Esophagus (tissue), 2 donors: Measurements from ENCODE around the gene EMX2. TPM values are rescaled to one million over a fixed set of nuclear protein-coding genes. Genes with fewer than 3 reads are reported as not detected.

Source experiments
- H3K27ac ChIP-seq, 2 donors: one replicate each; pipeline ENCODE4 v1.5.1; 2013; ENCODE audit warnings: low read depth in 2 of 2, mild to moderate bottlenecking in 2 of 2, inconsistent platforms in 1 of 2, low read length in 1 of 2, moderate library complexity in 1 of 2
- H3K27me3 ChIP-seq, 2 donors: one replicate each; pipeline ENCODE4 v1.6.1; 2013; ENCODE audit warnings: low read length in 2 of 2, control low read depth in 1 of 2, mild to moderate bottlenecking in 1 of 2; ENCODE audit not compliant: insufficient read depth in 2 of 2, control insufficient read depth in 1 of 2
- H3K36me3 ChIP-seq, 2 donors: one replicate each; pipeline ENCODE4 v1.6.1; 2013; ENCODE audit warnings: low read length in 1 of 2; ENCODE audit not compliant: control insufficient read depth in 2 of 2, insufficient read depth in 2 of 2
- H3K4me1 ChIP-seq, 2 donors: one replicate each; pipeline ENCODE4 v1.6.1; 2013; ENCODE audit warnings: low read length in 1 of 2; ENCODE audit not compliant: control insufficient read depth in 2 of 2, insufficient read depth in 2 of 2
- H3K4me3 ChIP-seq, 2 donors: one replicate each; pipeline ENCODE4 v1.5.1; 2013; ENCODE audit warnings: low read length in 2 of 2, mild to moderate bottlenecking in 2 of 2, low read depth in 1 of 2, moderate library complexity in 1 of 2
- H3K9me3 ChIP-seq, 2 donors: one replicate each; pipeline ENCODE4 v1.6.1; 2013; ENCODE audit warnings: mild to moderate bottlenecking in 2 of 2, low read depth in 1 of 2, low read length in 1 of 2, moderate library complexity in 1 of 2; ENCODE audit not compliant: control insufficient read depth in 2 of 2, insufficient read depth in 1 of 2
- WGBS, 2 donors: extraction: QIAGEN DNeasy Blood & Tissue Kit; methylation state at CpG; one replicate each; pipeline ENCODE4 v1.1.7; 2013; 5-methylcytosine and 5-hydroxymethylcytosine counted together
- polyA plus RNA-seq, 2 donors: library from polyadenylated mRNA; stranded (reverse); fragments of 200-250 nt; gene quantifications; one replicate each; pipeline ENCODE4 v1.2.3, GENCODE V29; 2013
- donor health status: healthy with polysubstance abuse.
- donor health status: Bipolar disorder and iron deficiency.

Gene EMX2
- polyA plus RNA-seq, 2 donors: 0.10 to 0.15 TPM

DNA sequence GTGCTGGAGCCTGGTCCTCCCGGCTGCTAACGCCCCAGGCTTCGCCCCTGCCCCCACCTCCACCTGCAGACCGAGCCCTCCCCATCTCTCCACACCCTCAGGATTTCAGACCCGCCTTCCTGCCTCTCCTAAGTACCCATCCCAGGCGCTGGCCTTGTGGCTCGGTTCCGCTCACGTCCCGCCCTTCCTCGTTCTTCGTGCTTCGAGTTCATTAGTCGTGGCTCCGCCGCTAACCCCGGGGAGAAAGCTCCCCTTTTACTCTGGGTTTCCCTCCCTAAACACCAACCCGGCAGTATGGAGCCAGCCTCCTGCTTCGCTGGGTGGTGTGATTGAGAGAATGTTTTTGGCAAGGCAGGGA lies 11.2 kb downstream of the EMX2 start:
- H3K4me3 ChIP-seq: no peak overlapping the region
- 9 to 10% methylated on average over 16 to 19 of the region's 19 CpGs for WGBS, 2 donors

DNA sequence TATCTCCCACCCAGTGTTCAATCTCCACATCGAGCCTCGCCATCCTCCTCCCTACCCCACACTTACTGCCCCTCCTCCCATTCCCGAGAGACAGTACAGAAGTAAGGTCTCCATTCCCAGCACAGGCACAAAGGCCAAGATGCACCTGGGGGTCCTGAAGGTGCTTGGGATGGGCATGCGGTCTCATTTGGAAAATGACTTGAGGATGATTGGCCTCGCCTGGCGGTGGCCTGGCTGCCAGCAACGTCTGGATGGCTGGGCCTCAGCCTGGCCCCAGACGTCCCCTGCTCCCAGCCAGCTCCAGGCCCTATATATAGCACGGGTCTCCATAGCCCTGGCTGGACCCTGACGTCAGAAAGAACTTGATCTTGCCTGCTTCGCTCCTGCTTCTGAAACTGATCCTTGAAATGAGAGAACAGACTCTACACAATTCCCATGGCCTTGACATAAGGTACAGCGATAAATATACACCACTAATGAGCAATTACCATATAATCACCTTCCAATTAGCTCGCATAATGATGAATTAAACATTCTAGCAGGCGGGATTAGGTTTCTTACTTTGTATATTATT lies 11.8 kb downstream of the EMX2 start:
- H3K27me3 ChIP-seq: peaks cover 18 to 27% of the 10 kb centered on the region in 2 donors
- no peaks in the 10 kb centered on the region for H3K36me3 ChIP-seq
- H3K27ac ChIP-seq: no peak overlapping the region
- H3K9me3 ChIP-seq: peaks cover 0 to 3% of the 10 kb centered on the region in 2 donors
- H3K4me3 ChIP-seq: no peak overlapping the region
- peaks cover 4 to 5% of the 10 kb centered on the region in 2 donors for H3K4me1 ChIP-seq
- WGBS, 2 donors: 34 to 47% methylated on average over 14 of the region's 14 CpGs

More for the DNA sequence above, 11.2 kb downstream of the EMX2 start:
- H3K4me1 ChIP-seq: peaks cover 4 to 5% of the 10 kb centered on the region in 2 donors
- no peak overlapping the region for H3K27ac ChIP-seq
- no peaks in the 10 kb centered on the region for H3K36me3 ChIP-seq
- H3K27me3 ChIP-seq: peaks cover 18 to 32% of the 10 kb centered on the region in 2 donors
- H3K9me3 ChIP-seq: peaks cover 0 to 3% of the 10 kb centered on the region in 2 donors

DNA sequence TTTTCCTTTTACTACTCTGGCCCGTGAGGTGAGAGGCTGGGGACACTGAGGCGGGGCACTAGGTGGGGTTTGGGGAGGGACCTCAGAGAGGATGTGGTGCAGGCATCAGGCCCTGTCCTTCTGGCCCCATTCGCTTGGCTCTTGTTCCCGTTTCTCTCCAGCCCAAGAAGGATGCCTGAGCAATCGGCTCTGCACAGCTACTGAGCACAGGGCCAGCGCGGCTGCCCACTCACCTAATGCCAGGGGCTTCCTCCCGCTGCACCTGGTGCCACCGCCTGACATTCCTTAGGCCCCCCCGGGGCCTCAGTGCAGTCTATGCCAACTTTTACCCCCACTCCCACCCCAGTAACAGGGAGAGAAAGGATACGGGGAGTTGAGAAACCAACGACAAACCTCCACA lies 12.5 kb downstream of the EMX2 start:
- 62 to 64% methylated on average over 12 of the region's 12 CpGs for WGBS, 2 donors
- H3K27me3 ChIP-seq: peaks cover 18 to 26% of the 10 kb centered on the region in 2 donors

DNA sequence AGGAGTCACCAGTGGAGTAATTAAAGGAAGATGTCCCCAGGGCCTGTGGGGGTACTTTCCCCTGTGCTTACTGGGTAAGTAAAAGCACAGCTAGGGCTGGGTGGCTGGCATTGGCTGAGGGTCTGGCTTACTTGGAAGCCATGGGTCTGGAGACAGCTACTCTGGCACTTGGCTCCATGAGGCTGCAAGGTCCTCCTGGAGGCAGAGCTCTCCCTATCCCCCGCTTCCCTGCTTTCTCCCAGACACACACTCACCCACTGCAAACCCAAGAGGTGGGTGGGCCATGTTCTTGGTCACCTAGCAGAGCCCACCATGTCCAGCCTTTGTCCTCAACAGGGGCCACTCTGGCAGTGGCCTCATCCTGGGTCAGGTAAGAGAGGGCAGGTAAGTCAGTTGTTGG lies 13.3 kb downstream of the EMX2 start:
- Histone ChIP-seq H3K4me3 (no peak overlapping the region), H3K9me3 (peaks cover 0 to 3% of the 10 kb centered on the region in 2 donors), H3K36me3 (no peaks in the 10 kb centered on the region), H3K4me1 (peaks cover 4 to 5% of the 10 kb centered on the region in 2 donors), H3K27ac (no peak overlapping the region), H3K27me3 (peaks cover 18 to 23% of the 10 kb centered on the region in 2 donors)
- 78 to 88% methylated on average over 1 of the region's 1 CpG for WGBS, 2 donors

More for the DNA sequence above, 12.5 kb downstream of the EMX2 start:
- Histone ChIP-seq H3K4me1 (peaks cover 4 to 5% of the 10 kb centered on the region in 2 donors), H3K4me3 (no peak overlapping the region), H3K9me3 (peaks cover 0 to 3% of the 10 kb centered on the region in 2 donors), H3K36me3 (no peaks in the 10 kb centered on the region), H3K27ac (no peak overlapping the region)

DNA sequence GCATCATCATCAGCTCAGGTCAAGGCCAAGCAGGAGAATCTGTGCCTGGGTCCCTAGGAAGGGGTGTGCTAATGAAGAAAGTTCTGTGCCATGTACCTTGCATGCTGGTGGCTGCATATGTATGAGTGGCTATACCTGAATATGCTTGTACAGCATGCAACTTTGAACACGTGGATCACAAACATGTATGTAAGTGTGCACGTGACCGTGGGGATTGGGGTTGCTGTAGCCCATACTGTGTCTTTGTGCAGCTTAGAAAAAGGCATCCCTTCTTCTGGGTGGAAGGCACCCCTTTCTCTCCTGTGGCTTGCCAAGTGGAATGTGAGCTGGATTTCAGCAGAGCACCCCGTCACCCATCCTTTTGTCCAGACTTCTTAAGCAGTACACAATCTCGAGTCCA lies 13.8 kb downstream of the EMX2 start:
- Histone ChIP-seq H3K27me3 (peaks cover 18 to 20% of the 10 kb centered on the region in 2 donors), H3K4me1 (peaks cover 4 to 5% of the 10 kb centered on the region in 2 donors), H3K9me3 (peaks cover 0 to 3% of the 10 kb centered on the region in 2 donors), H3K4me3 (no peak overlapping the region), H3K27ac (no peak overlapping the region), H3K36me3 (no peaks in the 10 kb centered on the region)
- WGBS, 2 donors: 71 to 87% methylated on average over 5 of the region's 5 CpGs

DNA sequence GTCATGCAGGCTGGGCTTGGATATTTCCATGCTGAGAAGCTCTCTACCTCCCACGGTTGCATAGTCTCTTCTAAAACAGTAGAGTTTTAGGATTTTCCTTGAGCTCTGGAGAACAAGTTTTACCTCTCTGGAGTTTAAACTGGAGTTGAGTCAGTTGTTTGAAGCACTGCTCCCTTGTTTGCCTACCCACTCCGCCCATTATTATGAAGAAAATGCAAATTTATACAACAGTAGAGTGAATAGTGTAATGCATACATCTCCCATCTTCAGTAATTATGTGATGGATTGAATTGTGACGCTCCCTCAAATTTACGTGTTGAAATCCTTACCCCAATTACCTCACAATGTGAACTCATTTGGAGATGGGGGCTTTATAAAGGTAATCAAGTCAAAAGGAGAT lies 17.2 kb downstream of the EMX2 start:
- WGBS, 2 donors: 67 to 75% methylated on average over 4 of the region's 4 CpGs
- H3K9me3 ChIP-seq: no peaks in the 10 kb centered on the region
- H3K4me1 ChIP-seq: no peaks in the 10 kb centered on the region
- no peak overlapping the region for H3K4me3 ChIP-seq
- no peak overlapping the region for H3K27ac ChIP-seq
- H3K27me3 ChIP-seq: peaks cover 0 to 4% of the 10 kb centered on the region in 2 donors
- H3K36me3 ChIP-seq: no peaks in the 10 kb centered on the region

DNA sequence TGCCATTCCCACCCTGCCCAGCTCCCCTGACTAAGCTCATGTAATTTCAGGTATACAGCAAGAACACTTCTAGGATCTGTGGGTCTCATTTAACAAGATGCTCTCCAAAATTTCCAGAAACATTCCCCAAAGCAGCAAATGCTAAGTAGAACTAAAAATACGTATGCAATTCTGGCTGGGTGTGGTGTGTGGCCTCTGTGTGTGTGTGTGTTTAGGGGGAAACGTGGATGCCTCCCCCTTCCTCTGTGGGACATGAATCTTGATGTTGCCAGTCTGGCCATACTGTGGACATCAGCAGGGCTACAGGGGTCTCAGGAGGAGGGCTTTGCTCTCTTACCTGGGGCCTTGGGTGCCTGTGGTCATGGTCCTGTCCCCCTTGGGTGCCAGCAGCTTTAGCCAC lies 18.4 kb downstream of the EMX2 start:
- H3K27me3 ChIP-seq: peaks cover 0 to 3% of the 10 kb centered on the region in 2 donors
- no peak overlapping the region for H3K4me3 ChIP-seq
- no peak overlapping the region for H3K27ac ChIP-seq
- WGBS, 2 donors: 71 to 83% methylated on average over 2 of the region's 2 CpGs
- H3K4me1 ChIP-seq: no peaks in the 10 kb centered on the region
- no peaks in the 10 kb centered on the region for H3K36me3 ChIP-seq
- no peaks in the 10 kb centered on the region for H3K9me3 ChIP-seq

DNA sequence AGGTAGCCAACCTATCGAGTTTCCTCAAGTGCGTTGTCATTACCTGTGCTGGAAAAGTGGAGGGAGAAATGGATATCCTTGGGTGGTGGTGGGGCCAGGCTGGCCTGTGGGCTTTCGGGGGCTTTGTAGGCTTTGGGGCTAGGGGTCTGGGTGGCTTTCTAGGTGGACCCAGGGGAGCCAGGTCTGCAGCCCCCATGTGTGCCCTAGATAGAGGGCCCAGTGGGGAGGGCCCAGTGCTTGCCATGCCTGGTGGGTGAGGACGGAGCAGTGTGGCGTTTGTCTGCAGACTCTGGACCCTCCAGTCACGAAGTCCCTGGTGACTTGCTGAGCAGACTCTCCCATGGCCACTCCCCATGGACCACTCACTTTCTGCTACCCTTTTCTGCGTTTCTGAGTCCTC lies 19.7 kb downstream of the EMX2 start:
- H3K4me1 ChIP-seq: no peaks in the 10 kb centered on the region
- 79 to 82% methylated on average over 7 of the region's 7 CpGs for WGBS, 2 donors
- no peak overlapping the region for H3K4me3 ChIP-seq
- no peaks in the 10 kb centered on the region for H3K27me3 ChIP-seq
- no peaks in the 10 kb centered on the region for H3K36me3 ChIP-seq
- H3K9me3 ChIP-seq: no peaks in the 10 kb centered on the region
- no peak overlapping the region for H3K27ac ChIP-seq

DNA sequence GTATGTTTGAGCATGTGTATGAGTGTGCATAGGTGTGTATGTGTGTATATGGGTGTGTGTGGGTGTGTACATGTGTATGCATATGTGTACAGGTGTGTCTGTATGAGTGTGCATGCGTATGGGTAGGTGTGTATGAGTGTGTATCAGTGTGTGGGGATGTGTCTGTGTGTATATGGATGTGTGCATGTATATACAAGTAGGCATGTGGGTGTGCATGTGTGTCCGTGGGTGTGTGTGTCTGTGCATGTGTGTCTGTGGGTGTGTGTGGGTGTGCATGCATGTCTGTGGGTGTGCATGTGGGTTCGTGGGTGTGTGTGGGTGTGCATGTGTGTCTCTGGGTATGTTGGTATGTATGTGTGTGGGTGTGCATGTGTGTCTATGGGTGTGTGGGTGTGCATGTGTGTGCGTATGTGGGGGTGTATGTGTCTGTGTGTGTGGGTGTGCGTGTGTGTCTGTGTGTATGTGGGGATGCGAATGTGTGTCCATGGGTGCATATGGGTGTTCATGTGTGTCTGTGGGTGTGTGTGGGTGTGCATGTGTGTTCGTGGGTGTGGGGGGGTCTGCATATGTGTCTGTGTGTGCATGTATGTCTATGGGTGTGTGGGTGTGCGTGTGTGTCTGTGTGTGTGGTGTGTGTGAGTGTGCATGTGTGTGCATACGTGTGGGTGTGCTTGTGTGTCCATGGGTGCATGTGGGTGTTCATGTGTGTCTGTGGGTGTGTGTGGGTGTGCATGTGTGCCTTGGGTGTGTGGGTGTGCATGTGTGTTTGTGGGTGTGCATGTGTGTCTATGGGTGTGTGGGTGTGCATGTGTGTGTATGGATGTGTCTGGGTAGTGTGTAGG lies 20.6 kb downstream of the EMX2 start:
- 81 to 82% methylated on average over 9 of the region's 9 CpGs for WGBS, 2 donors
- no peaks in the 10 kb centered on the region for H3K4me1 ChIP-seq
- no peaks in the 10 kb centered on the region for H3K36me3 ChIP-seq
- no peak overlapping the region for H3K27ac ChIP-seq
- H3K9me3 ChIP-seq: peaks cover 0 to 2% of the 10 kb centered on the region in 2 donors
- no peaks in the 10 kb centered on the region for H3K27me3 ChIP-seq
- no peak overlapping the region for H3K4me3 ChIP-seq
